ENCODE measurements around the gene EVC2. TPM values are rescaled to one million over a fixed set of nuclear protein-coding genes. Genes with fewer than 3 reads are reported as not detected.
"Not testable (repeated sequence)": the region's sequence is repeated elsewhere in the genome, so short reads cannot be mapped to it uniquely, and the experiment has no call there.

EVC2 gene
- total RNA-seq, 1 donor from 2014 or later, result 4.5 TPM

DNA sequence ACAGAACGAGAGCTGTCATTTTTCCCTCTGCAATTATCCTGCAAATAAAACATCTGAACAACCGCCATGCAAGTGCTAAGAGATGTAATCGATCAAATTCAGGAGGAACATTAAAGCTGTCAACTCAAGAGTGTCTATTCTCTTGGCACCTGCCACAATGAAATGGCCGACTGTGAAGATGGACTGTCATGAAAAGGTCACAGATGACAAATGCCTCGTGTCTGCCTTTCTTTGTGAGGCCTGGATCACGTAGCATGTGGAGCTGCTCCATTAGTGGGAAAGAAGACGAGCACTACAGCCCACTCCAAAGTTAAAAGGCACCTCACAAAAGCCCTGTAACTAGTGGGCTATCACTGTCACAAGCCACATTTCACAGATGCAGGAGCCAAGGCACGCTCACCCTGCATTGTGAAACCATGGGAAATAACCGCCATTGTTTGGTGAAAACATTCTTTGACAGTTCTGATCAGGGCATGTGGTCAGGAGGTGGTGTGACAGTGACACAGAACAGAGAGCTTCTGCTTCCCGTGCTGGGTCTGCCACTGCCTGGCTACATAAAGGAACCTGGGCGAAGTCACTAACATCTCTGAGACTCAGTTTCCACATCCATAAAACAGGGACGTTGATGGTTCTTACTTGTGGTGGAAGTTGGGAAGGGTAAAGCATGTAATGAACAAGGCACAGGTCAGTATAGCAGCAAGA, 98.9 kb downstream of the EVC2 start:
- no peak for DNase-seq (ENCODE audit: extremely low spot score, unreplicated experiment)
- TF ChIP-seq, protein P1, sequence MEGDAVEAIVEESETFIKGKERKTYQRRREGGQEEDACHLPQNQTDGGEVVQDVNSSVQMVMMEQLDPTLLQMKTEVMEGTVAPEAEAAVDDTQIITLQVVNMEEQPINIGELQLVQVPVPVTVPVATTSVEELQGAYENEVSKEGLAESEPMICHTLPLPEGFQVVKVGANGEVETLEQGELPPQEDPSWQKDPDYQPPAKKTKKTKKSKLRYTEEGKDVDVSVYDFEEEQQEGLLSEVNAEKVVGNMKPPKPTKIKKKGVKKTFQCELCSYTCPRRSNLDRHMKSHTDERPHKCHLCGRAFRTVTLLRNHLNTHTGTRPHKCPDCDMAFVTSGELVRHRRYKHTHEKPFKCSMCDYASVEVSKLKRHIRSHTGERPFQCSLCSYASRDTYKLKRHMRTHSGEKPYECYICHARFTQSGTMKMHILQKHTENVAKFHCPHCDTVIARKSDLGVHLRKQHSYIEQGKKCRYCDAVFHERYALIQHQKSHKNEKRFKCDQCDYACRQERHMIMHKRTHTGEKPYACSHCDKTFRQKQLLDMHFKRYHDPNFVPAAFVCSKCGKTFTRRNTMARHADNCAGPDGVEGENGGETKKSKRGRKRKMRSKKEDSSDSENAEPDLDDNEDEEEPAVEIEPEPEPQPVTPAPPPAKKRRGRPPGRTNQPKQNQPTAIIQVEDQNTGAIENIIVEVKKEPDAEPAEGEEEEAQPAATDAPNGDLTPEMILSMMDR (conservative IDR thresholded peaks at IDR 0.05), result no peak
- no peaks in the 10 kb centered on the region for H3K27me3 Mint-ChIP-seq
- H3K4me3 Mint-ChIP-seq, result no peak overlapping the region
- H3K4me1 Mint-ChIP-seq (ENCODE audit: unreplicated experiment), result peaks cover 13% of the 10 kb centered on the region
- no peaks in the 10 kb centered on the region for H3K9me3 Mint-ChIP-seq
- H3K27ac Mint-ChIP-seq, result no peak overlapping the region
- peaks cover 16% of the 10 kb centered on the region for H3K36me3 Mint-ChIP-seq

DNA sequence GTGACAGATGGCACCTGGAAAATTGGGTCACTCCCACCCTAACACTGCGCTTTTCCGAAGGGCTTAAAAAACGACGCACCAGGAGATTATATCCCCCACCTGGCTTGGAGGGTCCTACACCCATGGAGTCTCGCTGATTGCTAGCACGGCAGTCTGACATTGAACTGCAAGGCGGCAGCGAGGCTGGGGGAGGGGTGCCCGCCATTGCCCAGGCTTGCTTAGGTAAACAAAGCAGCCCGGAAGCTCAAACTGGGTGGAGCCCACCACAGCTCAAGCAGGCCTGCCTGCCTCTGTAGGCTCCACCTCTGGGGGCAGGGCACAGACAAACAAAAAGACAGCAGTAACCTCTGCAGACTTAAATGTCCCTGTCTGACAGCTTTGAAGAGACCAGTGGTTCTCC, 114.5 kb downstream of the EVC2 start:
- not testable (repeated sequence) for H3K4me1 Mint-ChIP-seq (ENCODE audit: unreplicated experiment); H3K9me3 Mint-ChIP-seq; DNase-seq (ENCODE audit: extremely low spot score, unreplicated experiment); H3K4me3 Mint-ChIP-seq; H3K27me3 Mint-ChIP-seq; H3K27ac Mint-ChIP-seq
- H3K36me3 Mint-ChIP-seq, result peaks cover 18% of the 10 kb centered on the region

DNA sequence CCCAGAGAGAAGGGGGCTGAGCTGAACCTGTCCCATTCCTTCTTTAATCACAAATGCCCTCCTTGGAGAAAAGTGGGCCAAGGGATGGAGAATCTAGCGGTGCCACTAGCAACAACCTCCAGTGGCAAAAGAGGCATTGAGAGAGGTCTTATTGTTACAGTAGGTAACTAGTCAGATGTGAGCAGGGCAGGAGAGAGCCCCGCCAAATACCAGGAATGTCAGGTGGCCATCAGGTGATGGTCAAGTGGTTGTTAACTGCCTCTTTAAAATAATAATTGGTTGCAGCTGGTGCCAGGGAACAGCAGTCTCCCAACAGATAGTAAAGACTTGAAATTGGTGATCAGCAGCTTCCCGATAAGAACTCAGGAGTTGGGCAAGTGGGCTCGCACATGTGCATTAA, 116.1 kb downstream of the EVC2 start:
- peaks cover 5% of the 10 kb centered on the region for H3K9me3 Mint-ChIP-seq

DNA sequence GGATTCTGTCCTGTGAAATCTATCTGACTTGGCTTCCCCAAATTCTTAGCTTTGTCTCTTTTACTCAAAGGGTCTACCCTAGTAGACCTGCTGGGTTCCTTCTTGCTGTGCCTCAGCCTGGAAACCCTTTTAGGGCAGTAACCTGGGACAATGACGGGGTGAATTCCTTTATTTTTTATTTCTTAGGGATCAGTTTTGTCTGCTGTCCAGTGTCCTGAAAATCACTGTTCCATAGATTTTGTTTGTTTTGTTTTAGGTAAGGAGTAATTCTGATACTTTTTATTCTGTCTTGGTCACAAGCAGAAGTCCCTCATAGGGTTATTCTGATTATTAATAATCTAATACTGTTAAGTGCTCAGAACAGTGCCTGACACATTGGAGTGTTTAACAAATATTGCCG, 118.9 kb downstream of the EVC2 start:
- no peak for DNase-seq (ENCODE audit: extremely low spot score, unreplicated experiment)
- H3K4me1 Mint-ChIP-seq (ENCODE audit: unreplicated experiment), result no peaks in the 10 kb centered on the region
- H3K9me3 Mint-ChIP-seq, result no peaks in the 10 kb centered on the region
- no peak overlapping the region for H3K27ac Mint-ChIP-seq
- peaks cover 25% of the 10 kb centered on the region for H3K36me3 Mint-ChIP-seq
- TF ChIP-seq, protein P1 (conservative IDR thresholded peaks at IDR 0.05), result no peak
- no peak overlapping the region for H3K4me3 Mint-ChIP-seq
- no peaks in the 10 kb centered on the region for H3K27me3 Mint-ChIP-seq

More for the DNA sequence above, 116.1 kb downstream of the EVC2 start:
- H3K4me1 Mint-ChIP-seq (ENCODE audit: unreplicated experiment), result no peaks in the 10 kb centered on the region
- no peak overlapping the region for H3K4me3 Mint-ChIP-seq
- no peak for DNase-seq (ENCODE audit: extremely low spot score, unreplicated experiment)
- H3K27ac Mint-ChIP-seq, result no peak overlapping the region
- no peaks in the 10 kb centered on the region for H3K27me3 Mint-ChIP-seq
- TF ChIP-seq, protein P1 (conservative IDR thresholded peaks at IDR 0.05), result no peak
- peaks cover 24% of the 10 kb centered on the region for H3K36me3 Mint-ChIP-seq

DNA sequence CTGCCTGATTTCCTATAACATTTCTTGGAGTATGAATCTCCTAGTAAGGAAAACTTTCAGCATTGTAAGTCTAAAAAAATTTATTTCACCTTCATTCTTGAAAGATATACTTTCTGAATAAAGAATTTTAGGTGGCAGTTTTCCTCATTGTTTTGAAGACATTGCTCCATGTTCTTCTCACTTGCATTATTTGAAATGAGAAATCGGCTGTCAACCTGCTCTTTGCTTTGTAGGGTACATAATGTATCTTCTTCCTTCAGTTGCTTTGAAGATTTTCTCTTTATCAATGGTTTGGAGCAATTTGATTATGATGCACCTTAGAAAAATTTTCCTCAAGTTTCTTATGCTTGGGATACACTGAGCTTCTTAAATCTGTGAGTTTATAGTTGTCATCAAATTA, 120.3 kb downstream of the EVC2 start:
- Mint-ChIP-seq H3K4me3 (no peak overlapping the region), H3K9me3 (peaks cover 2% of the 10 kb centered on the region), H3K27ac (no peak overlapping the region), H3K27me3 (no peaks in the 10 kb centered on the region), H3K36me3 (peaks cover 22% of the 10 kb centered on the region), H3K4me1 (ENCODE audit: unreplicated experiment) (no peaks in the 10 kb centered on the region)
- TF ChIP-seq, protein P1 (conservative IDR thresholded peaks at IDR 0.05), result no peak
- DNase-seq (ENCODE audit: extremely low spot score, unreplicated experiment), result no peak

DNA sequence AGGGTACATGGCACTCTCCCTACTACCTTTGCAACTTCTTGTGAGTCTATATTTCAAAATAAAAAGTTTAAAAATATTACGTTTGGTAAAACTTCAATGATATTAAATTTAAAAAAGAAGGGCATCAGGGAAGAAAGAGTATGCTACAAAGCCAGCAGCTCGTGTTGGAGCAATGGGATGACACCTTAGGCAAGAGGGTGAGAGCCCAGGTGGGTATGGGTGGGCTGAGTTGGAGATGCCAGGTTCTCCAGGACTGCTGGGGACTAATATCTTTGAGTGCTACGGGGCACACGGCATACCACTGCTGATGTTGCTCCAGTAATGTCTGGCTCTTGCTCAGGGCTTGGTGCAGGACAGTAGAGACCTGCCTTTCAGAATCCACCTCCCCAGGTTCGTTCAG, 132.4 kb downstream of the EVC2 start:
- TF ChIP-seq, protein P1 (conservative IDR thresholded peaks at IDR 0.05), result no peak
- DNase-seq (ENCODE audit: extremely low spot score, unreplicated experiment), result no peak
- no peak overlapping the region for H3K27ac Mint-ChIP-seq
- H3K27me3 Mint-ChIP-seq, result no peaks in the 10 kb centered on the region
- H3K36me3 Mint-ChIP-seq, result peaks cover 23% of the 10 kb centered on the region
- no peaks in the 10 kb centered on the region for H3K9me3 Mint-ChIP-seq
- H3K4me3 Mint-ChIP-seq, result no peak overlapping the region
- no peaks in the 10 kb centered on the region for H3K4me1 Mint-ChIP-seq (ENCODE audit: unreplicated experiment)
